Lung (tissue), 12 donors: ENCODE data around the gene PDZRN4. TPM values are rescaled to one million over a fixed set of nuclear protein-coding genes. Genes with fewer than 3 reads are reported as not detected.

ENCODE experiments used
- ATAC-seq: fragments of 200-7000 bp; cut with Tn5 transposase; one replicate; pipeline ENCODE4 v1.9.1; 2020; ENCODE audit warnings: moderate number of reproducible peaks; ENCODE audit not compliant: insufficient read depth, low FRiP score
- DNase-seq, 3 donors: peaks; one replicate each; pipeline ENCODE4 v3.0.0-alpha.2; 2013 to 2017
- H3K27ac ChIP-seq, 2 donors: one replicate each; pipeline ENCODE4 v1.5.1; 2013; ENCODE audit warnings: mild to moderate bottlenecking in 2 of 2, moderate library complexity in 2 of 2, control low read depth in 1 of 2, inconsistent platforms in 1 of 2, low read depth in 1 of 2, low read length in 1 of 2
- H3K27me3 ChIP-seq, 3 donors: one replicate each; pipeline ENCODE4 v1.5.1; 2013; ENCODE audit warnings: low read length in 2 of 3; ENCODE audit not compliant: control insufficient read depth in 3 of 3, insufficient read depth in 3 of 3
- H3K36me3 ChIP-seq, 4 donors: one replicate each; pipeline ENCODE4 v1.5.1; 2013; ENCODE audit warnings: low read length in 4 of 4, mild to moderate bottlenecking in 1 of 4, moderate library complexity in 1 of 4; ENCODE audit not compliant: control insufficient read depth in 4 of 4, insufficient read depth in 4 of 4
- H3K4me1 ChIP-seq, 5 donors: one replicate each; pipeline ENCODE4 v1.5.1; 2013; ENCODE audit warnings: low read length in 5 of 5, mild to moderate bottlenecking in 2 of 5, moderate library complexity in 1 of 5; ENCODE audit not compliant: control insufficient read depth in 5 of 5, insufficient read depth in 5 of 5
- H3K4me3 ChIP-seq: one replicate; pipeline ENCODE4 v1.5.1; 2013; ENCODE audit warnings: mild to moderate bottlenecking, control low read depth, moderate library complexity
- H3K9ac ChIP-seq, 2 donors: one replicate each; pipeline ENCODE4 v1.5.1; 2013; ENCODE audit warnings: low read length in 2 of 2, control low read depth in 1 of 2; ENCODE audit not compliant: insufficient read depth in 1 of 2
- H3K9me3 ChIP-seq, 4 donors: one replicate each; pipeline ENCODE4 v1.5.1; 2013; ENCODE audit warnings: low read length in 3 of 4, mild to moderate bottlenecking in 1 of 4, moderate library complexity in 1 of 4; ENCODE audit not compliant: control insufficient read depth in 4 of 4, insufficient read depth in 3 of 4
- CTCF ChIP-seq: IDR thresholded peaks from 2 replicates; pipeline ENCODE4 v1.5.1; 2012; ENCODE audit warnings: mild to moderate bottlenecking; ENCODE audit errors: control extremely low read depth, extremely low read depth
- WGBS, 2 donors: extraction: QIAGEN DNeasy Blood & Tissue Kit; methylation state at CpG; one replicate each; pipeline ENCODE4 v1.1.7; 2013; 5-methylcytosine and 5-hydroxymethylcytosine counted together
- polyA plus RNA-seq, 2 donors: library from polyadenylated mRNA; stranded (reverse); fragments of 200-250 nt; gene quantifications; one replicate each; pipeline ENCODE4 v1.2.1, GENCODE V29; 2013
- total RNA-seq, 2 donors: library from RNA; depleted of rRNA in 1 of 2; stranded (reverse); fragments of >200 nt in 1 of 2; gene quantifications; one replicate each; pipeline ENCODE4 v1.2.1, GENCODE V29; 2014 to 2021
- donor health status: control.
- donor health status: control.
- donor health status: Bipolar disorder and iron deficiency.
- donor health status: healthy.
- donor health status: DM: yes; HTN: yes; CAD: no.

The PDZRN4 gene
- total and polyA plus RNA-seq, 4 donors = 0.05 to 0.54 (median 0.32) TPM

DNA sequence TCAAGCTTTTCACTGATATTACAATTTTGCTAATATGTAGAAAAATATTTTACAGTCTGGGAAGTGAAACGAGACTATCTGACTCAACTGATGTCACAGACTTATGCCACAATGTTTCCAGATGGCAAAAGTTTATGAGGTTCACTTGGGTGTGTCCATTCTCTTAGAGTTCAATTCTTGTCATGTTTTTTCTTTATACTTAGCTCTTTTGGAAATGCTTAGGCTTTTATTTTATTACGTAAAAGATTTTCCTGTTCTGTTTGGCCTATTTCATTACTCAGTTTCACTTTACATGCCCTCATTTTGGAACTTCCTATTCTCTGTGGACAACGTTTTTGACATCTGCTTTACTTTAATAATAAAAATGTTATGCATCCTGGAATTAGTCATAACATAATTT, 2.1 kb upstream of the PDZRN4 start:
- 43 to 55% methylated on average over 3 of the region's 3 CpGs for WGBS, 2 donors
- Histone ChIP-seq H3K27me3 (peaks cover 3 to 38% (median 35%) of the 10 kb centered on the region in 3 donors), H3K4me1 (peaks cover 0 to 11% (median 4%) of the 10 kb centered on the region in 5 donors), H3K9me3 (peaks cover 0 to 3% (median 0%) of the 10 kb centered on the region in 4 donors), H3K9ac (no peak overlapping the region), H3K36me3 (no peaks in the 10 kb centered on the region), H3K27ac (no peak overlapping the region), H3K4me3 (no peak overlapping the region)
- DNase-seq = no peak
- no peak for ATAC-seq
- TF ChIP-seq CTCF = no peak

DNA sequence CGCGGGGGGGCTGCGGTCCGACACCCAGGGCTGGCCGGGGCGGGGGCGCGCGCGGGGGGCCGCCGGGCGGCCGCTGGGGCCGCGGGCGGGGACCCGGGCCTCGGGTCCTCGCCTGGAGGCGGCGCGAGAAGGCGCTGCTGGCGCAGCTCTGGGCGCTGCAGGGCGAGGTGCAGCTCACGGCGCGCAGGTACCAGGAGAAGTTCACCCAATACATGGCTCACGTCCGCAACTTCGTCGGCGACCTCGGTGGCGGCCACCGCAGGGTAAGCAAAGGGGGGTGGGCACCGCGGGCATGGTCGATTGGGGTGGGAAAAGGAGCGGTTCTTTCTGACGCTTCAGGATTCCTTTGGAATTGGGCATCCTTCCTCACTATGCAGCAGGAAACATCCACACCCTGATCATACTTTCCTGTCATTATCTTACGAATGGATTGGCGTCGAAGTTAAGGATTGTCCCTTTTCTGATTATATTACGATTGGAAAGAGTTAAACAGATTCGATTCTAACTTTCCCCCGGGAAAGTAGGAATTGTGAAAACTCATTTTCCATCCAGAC, 798 bp downstream of the PDZRN4 start:
- ATAC-seq (no peak), DNase-seq (no peak)
- peaks cover 3 to 43% (median 40%) of the 10 kb centered on the region in 3 donors for H3K27me3 ChIP-seq
- peaks cover 0 to 11% (median 4%) of the 10 kb centered on the region in 5 donors for H3K4me1 ChIP-seq
- H3K9ac ChIP-seq = no peak overlapping the region
- 3% methylated on average over 31 to 49 of the region's 49 CpGs for WGBS, 2 donors
- H3K4me3 ChIP-seq = peak overlapping the region; percentile 10
- peaks cover 0 to 3% (median 0%) of the 10 kb centered on the region in 4 donors for H3K9me3 ChIP-seq
- TF ChIP-seq CTCF = no peak
- H3K36me3 ChIP-seq = no peaks in the 10 kb centered on the region
- no peak overlapping the region for H3K27ac ChIP-seq

DNA sequence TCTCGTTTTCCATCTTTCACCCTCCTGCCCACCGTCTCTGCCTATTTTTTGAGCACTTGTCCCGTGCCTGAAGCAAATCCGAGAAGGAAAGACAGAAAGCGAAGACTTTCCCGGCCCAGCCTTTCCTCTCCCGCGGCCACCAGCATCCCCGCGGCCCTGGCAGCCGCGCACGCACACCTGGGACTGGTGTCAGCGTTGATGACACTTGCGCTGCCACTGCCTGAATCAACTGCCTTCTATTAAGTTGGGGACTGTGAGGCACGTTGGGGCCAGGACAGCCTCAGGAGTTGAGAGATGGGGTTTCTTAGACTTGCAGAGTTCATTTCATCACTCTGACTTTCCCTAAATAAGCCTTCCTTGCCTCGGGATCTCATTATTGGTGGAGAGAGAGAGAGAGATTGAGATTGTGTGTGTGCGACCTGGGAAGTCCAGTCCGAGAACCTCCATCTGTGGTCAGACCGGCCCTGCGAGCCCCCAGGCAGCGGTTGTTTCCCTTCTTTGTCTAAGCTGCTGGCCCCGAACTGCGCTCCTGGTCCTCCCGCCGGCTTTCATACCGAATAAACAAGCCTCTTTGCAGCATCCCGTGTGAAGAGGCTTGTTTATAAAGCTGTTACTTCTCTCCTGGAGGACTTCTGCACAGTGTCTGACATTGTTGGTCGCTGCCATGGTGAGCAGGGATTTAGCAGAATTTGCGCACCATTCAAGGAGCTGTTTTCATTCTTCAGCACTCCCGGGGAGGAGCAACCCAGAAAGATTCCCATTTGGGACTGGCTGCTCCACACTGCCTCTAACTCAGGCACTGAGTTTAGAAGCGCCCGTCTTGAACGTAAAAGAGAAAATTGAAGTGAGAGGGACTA, 1.5 kb downstream of the PDZRN4 start:
- H3K4me3 ChIP-seq = peak overlapping the region; percentile 10
- ATAC-seq = no peak
- H3K27ac ChIP-seq = no peak overlapping the region
- no peak for TF ChIP-seq CTCF
- H3K9me3 ChIP-seq = peaks cover 0 to 3% (median 0%) of the 10 kb centered on the region in 4 donors
- H3K4me1 ChIP-seq = peaks cover 0 to 11% (median 4%) of the 10 kb centered on the region in 5 donors
- no peaks in the 10 kb centered on the region for H3K36me3 ChIP-seq
- WGBS, 2 donors = 4 to 5% methylated on average over 34 of the region's 34 CpGs
- peak; percentile 12 to 22 (median 17) for DNase-seq
- peaks cover 3 to 43% (median 40%) of the 10 kb centered on the region in 3 donors for H3K27me3 ChIP-seq
- H3K9ac ChIP-seq = no peak overlapping the region
